Measurements from ENCODE around the gene TBC1D22B. TPM values are rescaled to one million over a fixed set of nuclear protein-coding genes. Genes with fewer than 3 reads are reported as not detected.
A peak's percentile ranks its signal among the peaks of the same experiment; 100 is the strongest.

Gene TBC1D22B
- total RNA-seq, 1 experiment from 2014 or later = 12.9 TPM

DNA sequence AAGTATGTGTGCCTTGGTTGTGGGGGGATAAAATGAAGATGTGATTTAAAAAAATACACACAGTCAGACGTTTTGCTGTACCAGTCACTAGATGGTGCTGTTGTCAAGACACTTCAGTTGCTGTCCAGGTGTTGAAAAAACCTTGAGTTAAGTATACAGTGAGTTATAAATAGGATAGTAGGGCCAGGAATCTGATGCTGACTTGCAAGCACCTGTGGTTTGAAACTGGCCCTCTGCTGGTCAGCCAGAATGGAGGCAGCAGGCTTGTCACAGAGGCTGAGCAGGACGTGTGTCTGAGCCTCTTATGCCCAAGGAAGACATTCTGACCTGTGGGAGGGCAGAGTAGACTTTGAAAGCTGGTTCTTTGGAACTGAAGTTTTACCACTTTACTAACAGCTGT, 124.0 kb downstream of the TBC1D22B start:
- H2AFZ ChIP-seq (ENCODE audit: low read length) = no peak overlapping the region
- no peak overlapping the region for H4K8ac ChIP-seq (replicated peaks; ENCODE audit: insufficient read length, low read depth, low read length)
- H3K4me3 Mint-ChIP-seq = no peak overlapping the region

More for the DNA sequence above, 124.0 kb downstream of the TBC1D22B start:
- Histone ChIP-seq H4K20me1 (ENCODE audit: control insufficient read depth, insufficient read depth, insufficient read length) (no peaks in the 10 kb centered on the region), H3T11ph (ENCODE audit: low read length) (no peak overlapping the region), H3K27ac (ENCODE audit: insufficient read length, low read depth, low read length) (no peak overlapping the region), H3K4ac (ENCODE audit: low read depth, low read length) (no peak overlapping the region), H2BK20ac (ENCODE audit: low read depth, low read length, poor library complexity, severe bottlenecking) (no peak overlapping the region), H4K5ac (ENCODE audit: insufficient read length, low read depth, low read length) (no peak overlapping the region), H2BK5ac (ENCODE audit: insufficient read length, low read length) (no peak overlapping the region), H2BK15ac (ENCODE audit: low read depth, low read length) (no peak overlapping the region), H3K14ac (ENCODE audit: insufficient read depth, low read length) (no peak overlapping the region), H3K4me1 (ENCODE audit: insufficient read depth, low read length) (no peaks in the 10 kb centered on the region), H3K9me3 (ENCODE audit: control insufficient read depth, low read depth, low read length) (no peaks in the 10 kb centered on the region), H3K79me1 (ENCODE audit: insufficient read depth, low read depth, low read length, poor library complexity, severe bottlenecking) (no peaks in the 10 kb centered on the region), H3K56ac (ENCODE audit: insufficient read length, low read depth, low read length) (no peak overlapping the region), H2BK120ac (ENCODE audit: low read depth, low read length, poor library complexity, severe bottlenecking) (no peak overlapping the region), H3K23ac (ENCODE audit: insufficient read length, low read depth, low read length) (no peak overlapping the region), H3K4me2 (ENCODE audit: insufficient read depth, insufficient read length, low read length) (no peak overlapping the region), H2BK12ac (ENCODE audit: insufficient read length, low read depth, low read length) (no peak overlapping the region), H2AK5ac (ENCODE audit: insufficient read length, low read length) (no peak overlapping the region), H4K91ac (ENCODE audit: insufficient read length, low read depth, low read length) (no peak overlapping the region), H3K27me3 (ENCODE audit: insufficient read depth, low read length) (no peaks in the 10 kb centered on the region), H3K23me2 (ENCODE audit: insufficient read length, low read depth, low read length, poor library complexity, severe bottlenecking) (no peaks in the 10 kb centered on the region), H3K18ac (ENCODE audit: insufficient read length, low read depth, low read length) (no peak overlapping the region), H3K9ac (ENCODE audit: extremely low read depth, insufficient read length, low read length) (no peak overlapping the region), H3K79me2 (ENCODE audit: insufficient read depth, low read length) (no peaks in the 10 kb centered on the region)
- peak; percentile 78 for DNase-seq
- H3K27me3 Mint-ChIP-seq (ENCODE audit: low read depth) = no peaks in the 10 kb centered on the region
- H3K9me3 Mint-ChIP-seq = no peaks in the 10 kb centered on the region
- no peaks in the 10 kb centered on the region for H3K4me1 Mint-ChIP-seq
- H3K27ac Mint-ChIP-seq = peak overlapping the region in 1 of 3 experiments; percentile 1; a peak in 1 of 7 replicates
- TF ChIP-seq, protein P1, sequence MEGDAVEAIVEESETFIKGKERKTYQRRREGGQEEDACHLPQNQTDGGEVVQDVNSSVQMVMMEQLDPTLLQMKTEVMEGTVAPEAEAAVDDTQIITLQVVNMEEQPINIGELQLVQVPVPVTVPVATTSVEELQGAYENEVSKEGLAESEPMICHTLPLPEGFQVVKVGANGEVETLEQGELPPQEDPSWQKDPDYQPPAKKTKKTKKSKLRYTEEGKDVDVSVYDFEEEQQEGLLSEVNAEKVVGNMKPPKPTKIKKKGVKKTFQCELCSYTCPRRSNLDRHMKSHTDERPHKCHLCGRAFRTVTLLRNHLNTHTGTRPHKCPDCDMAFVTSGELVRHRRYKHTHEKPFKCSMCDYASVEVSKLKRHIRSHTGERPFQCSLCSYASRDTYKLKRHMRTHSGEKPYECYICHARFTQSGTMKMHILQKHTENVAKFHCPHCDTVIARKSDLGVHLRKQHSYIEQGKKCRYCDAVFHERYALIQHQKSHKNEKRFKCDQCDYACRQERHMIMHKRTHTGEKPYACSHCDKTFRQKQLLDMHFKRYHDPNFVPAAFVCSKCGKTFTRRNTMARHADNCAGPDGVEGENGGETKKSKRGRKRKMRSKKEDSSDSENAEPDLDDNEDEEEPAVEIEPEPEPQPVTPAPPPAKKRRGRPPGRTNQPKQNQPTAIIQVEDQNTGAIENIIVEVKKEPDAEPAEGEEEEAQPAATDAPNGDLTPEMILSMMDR (conservative IDR thresholded peaks at IDR 0.05) = peak; percentile 87
- peaks cover 13 to 55% (median 23%) of the 10 kb centered on the region in 3 experiments; a peak in 6 of 7 replicates for H3K36me3 Mint-ChIP-seq (ENCODE audit: insufficient read depth in 1 of 3, low read depth in 3 of 3)
- no CpG with 5 or more reads among the region's 2 CpGs for WGBS (ENCODE audit: extremely low coverage, insufficient read length, low lambda C conversion rate)

Other genes with a start within 250 kb of the TBC1D22B start
- 46.7 and 47.5 TPM in 2 replicates for gene PIM1, start 87.6 kb upstream of the TBC1D22B start, total RNA-seq (2021)
- 1.1 and 1.4 TPM in 2 replicates for gene TMEM217, start 372 bp downstream of the TBC1D22B start, total RNA-seq (2021)
- 34.5 and 34.7 TPM in 2 replicates for gene RNF8, start 96.2 kb downstream of the TBC1D22B start, total RNA-seq (2021)
- 34.8 and 35.0 TPM in 2 replicates for gene CMTR1, start 175.4 kb downstream of the TBC1D22B start, total RNA-seq (2021)
- 28.0 and 31.9 TPM in 2 replicates for gene CCDC167, start 242.1 kb downstream of the TBC1D22B start, total RNA-seq (2021)